Liver (tissue), 9 donors: Measurements from ENCODE around the gene LUC7L3. TPM values are rescaled to one million over a fixed set of nuclear protein-coding genes. Genes with fewer than 3 reads are reported as not detected.
"Not testable (repeated sequence)": the region's sequence is repeated elsewhere in the genome, so short reads cannot be mapped to it uniquely, and the experiment has no call there.

Experiments used
- DNase-seq: peaks from one replicate; pipeline ENCODE4 v3.0.0-alpha.2; 2017; ENCODE audit warnings: low spot score
- H3K27ac ChIP-seq, 2 donors: one replicate each; pipeline ENCODE4 v1.7.0; 2013; ENCODE audit warnings: inconsistent platforms in 2 of 2, low read length in 2 of 2, control low read depth in 1 of 2, low read depth in 1 of 2, mild to moderate bottlenecking in 1 of 2
- H3K27me3 ChIP-seq, 4 donors: one replicate each; pipeline versions ENCODE4 v1.6.1 to v1.7.0; 2013; ENCODE audit warnings: low read length in 3 of 4, inconsistent platforms in 1 of 4, mild to moderate bottlenecking in 1 of 4, moderate library complexity in 1 of 4; ENCODE audit not compliant: control insufficient read depth in 4 of 4, insufficient read depth in 4 of 4
- H3K36me3 ChIP-seq, 4 donors: one replicate each; pipeline versions ENCODE4 v1.6.1 to v1.7.0; 2013; ENCODE audit warnings: low read length in 3 of 4, mild to moderate bottlenecking in 3 of 4, low read depth in 1 of 4, moderate library complexity in 1 of 4; ENCODE audit not compliant: control insufficient read depth in 4 of 4, insufficient read depth in 3 of 4
- H3K4me1 ChIP-seq, 4 donors: one replicate each; pipeline versions ENCODE4 v1.6.1 to v1.7.0; 2013; ENCODE audit warnings: low read length in 3 of 4, mild to moderate bottlenecking in 3 of 4, moderate library complexity in 1 of 4; ENCODE audit not compliant: control insufficient read depth in 4 of 4, insufficient read depth in 4 of 4
- H3K4me3 ChIP-seq, 3 donors: one replicate each; pipeline versions ENCODE4 v1.6.1 to v1.7.0; 2013; ENCODE audit warnings: low read length in 3 of 3, control low read depth in 1 of 3, low read depth in 1 of 3, mild to moderate bottlenecking in 1 of 3
- H3K9ac ChIP-seq, 2 donors: one replicate each; pipeline ENCODE4 v1.7.0; 2013; ENCODE audit warnings: low read length in 2 of 2, mild to moderate bottlenecking in 2 of 2, moderate library complexity in 2 of 2, control low read depth in 1 of 2, low read depth in 1 of 2
- H3K9me3 ChIP-seq, 4 donors: one replicate each; pipeline versions ENCODE4 v1.6.1 to v1.7.0; 2013; ENCODE audit warnings: low read length in 3 of 4; ENCODE audit not compliant: control insufficient read depth in 4 of 4
- CTCF ChIP-seq: fragments of 150-350 bp; IDR thresholded peaks from 2 replicates; pipeline ENCODE4 v1.5.1; 2017; ENCODE audit warnings: improper control_type of control experiment, low read depth, low read length; ENCODE audit not compliant: missing input control
- EGR1 ChIP-seq, 2 donors: IDR thresholded peaks; 2 replicates each; pipeline ENCODE4 v1.6.1; 2016 to 2018; ENCODE audit warnings: antibody characterized with exemption in 2 of 2, low read depth in 2 of 2
- FOXA1 ChIP-seq: IDR thresholded peaks from 2 replicates; pipeline ENCODE4 v1.6.1; 2016; ENCODE audit warnings: antibody characterized with exemption
- GABPA ChIP-seq, 2 donors: IDR thresholded peaks in 1 of 2; conservative IDR thresholded peaks in 1 of 2; 2 replicates each; pipeline ENCODE4 v1.6.1; 2016; ENCODE audit warnings: antibody characterized with exemption in 2 of 2, mild to moderate bottlenecking in 1 of 2, moderate library complexity in 1 of 2
- HNF4A ChIP-seq, 2 donors: conservative IDR thresholded peaks; 2 replicates each; pipeline ENCODE4 v1.6.1; 2016; ENCODE audit warnings: antibody characterized with exemption in 2 of 2, mild to moderate bottlenecking in 2 of 2
- HNF4G ChIP-seq: IDR thresholded peaks from 2 replicates; pipeline ENCODE4 v1.6.1; 2016; ENCODE audit warnings: antibody characterized with exemption
- NR2F2 ChIP-seq: IDR thresholded peaks from 2 replicates; pipeline ENCODE4 v1.6.1; 2016; ENCODE audit warnings: antibody characterized with exemption
- RAD21 ChIP-seq, 2 donors: IDR thresholded peaks; 2 replicates each; pipeline ENCODE4 v1.6.1; 2016; ENCODE audit warnings: antibody characterized with exemption in 2 of 2, mild to moderate bottlenecking in 2 of 2
- RXRA ChIP-seq, 2 donors: IDR thresholded peaks; 2 replicates each; pipeline ENCODE4 v1.6.1; 2017 to 2018; ENCODE audit warnings: antibody characterized with exemption in 2 of 2, mild to moderate bottlenecking in 1 of 2
- YY1 ChIP-seq: IDR thresholded peaks from 2 replicates; pipeline ENCODE4 v1.6.1; 2016; ENCODE audit warnings: antibody characterized with exemption, mild to moderate bottlenecking
- ZBTB33 ChIP-seq: IDR thresholded peaks from 2 replicates; pipeline ENCODE4 v1.6.1; 2016; ENCODE audit warnings: antibody characterized with exemption
- WGBS: extraction: QIAGEN DNeasy Blood & Tissue Kit; methylation state at CpG from one replicate; pipeline ENCODE4 v1.1.7; 2013; 5-methylcytosine and 5-hydroxymethylcytosine counted together
- polyA plus RNA-seq, 2 donors: library from polyadenylated mRNA; stranded (reverse) in 1 of 2; unstranded in 1 of 2; fragments of 200-250 nt in 1 of 2; fragments of >200 nt in 1 of 2; fragmentation: Nextera tagmentation in 1 of 2; extraction: Ambion mirVana in 1 of 2; gene quantifications; one replicate each; pipeline versions ENCODE4 v1.2.1 to v1.2.3, GENCODE V29; 2013 to 2015
- total RNA-seq, 2 donors: library from RNA; depleted of rRNA; stranded (reverse); fragments of >200 nt; gene quantifications; one replicate each; pipeline ENCODE4 v1.2.3, GENCODE V29; 2014
- TF ChIP-seq, protein P1 (sequence below): IDR thresholded peaks from 2 replicates; pipeline ENCODE4 v1.6.1; 2016; ENCODE audit warnings: antibody characterized with exemption, mild to moderate bottlenecking
- TF ChIP-seq, protein P2 (sequence below): IDR thresholded peaks from 2 replicates; pipeline ENCODE4 v1.6.1; 2016; ENCODE audit warnings: antibody characterized with exemption
- TF ChIP-seq, protein P3 (sequence below): IDR thresholded peaks from 2 replicates; pipeline ENCODE4 v1.6.1; 2016; ENCODE audit warnings: antibody characterized with exemption
- donor health status: healthy.
- donor health status: healthy.
- donor health status: healthy.
- donor health status: healthy.
- donor health status: healthy.

LUC7L3 gene
- total and polyA plus RNA-seq, 4 donors: 15.5 to 126 (median 26.2) TPM

DNA sequence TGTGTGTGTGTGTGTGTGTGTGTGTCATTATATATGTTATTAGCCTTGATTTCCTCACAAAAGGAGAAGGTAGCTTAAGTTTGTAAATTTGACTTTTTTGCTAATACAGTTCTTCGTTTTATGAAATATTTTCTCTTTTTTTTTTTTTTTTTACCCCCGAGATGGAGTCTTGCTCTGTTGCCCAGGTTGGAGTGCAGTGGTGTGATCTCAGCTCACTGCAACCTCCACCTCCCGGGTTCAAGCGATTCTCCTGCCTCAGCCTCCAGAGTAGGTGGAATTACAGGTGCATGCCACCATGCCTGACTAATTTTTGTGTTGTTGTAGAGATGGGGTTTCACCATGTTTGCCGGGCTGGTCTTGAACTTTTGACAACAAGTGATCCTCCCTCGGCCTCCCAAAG, 5.2 kb downstream of the LUC7L3 start:
- 96% methylated on average over 6 of the region's 6 CpGs for WGBS
- not testable (repeated sequence) for H3K9ac ChIP-seq, H3K9me3 ChIP-seq, H3K27ac ChIP-seq, H3K27me3 ChIP-seq, DNase-seq, H3K4me3 ChIP-seq, H3K36me3 ChIP-seq
- H3K4me1 ChIP-seq: peaks cover 18 to 72% (median 61%) of the 10 kb centered on the region in 4 donors

- DNase-seq: no peak
- WGBS: 75% methylated on average over 12 of the region's 12 CpGs
- H3K36me3 ChIP-seq: peaks cover 0 to 3% (median 0%) of the 10 kb centered on the region in 4 donors
- H3K27ac ChIP-seq: no peak overlapping the region
- H3K9ac ChIP-seq: no peak overlapping the region
- peaks cover 18 to 67% (median 57%) of the 10 kb centered on the region in 4 donors for H3K4me1 ChIP-seq
- H3K9me3 ChIP-seq: no peaks in the 10 kb centered on the region
- TF ChIP-seq HNF4A (conservative IDR thresholded peaks at IDR 0.05): peak in 1 of 2 donors; percentile 27
- TF ChIP-seq, protein P1, sequence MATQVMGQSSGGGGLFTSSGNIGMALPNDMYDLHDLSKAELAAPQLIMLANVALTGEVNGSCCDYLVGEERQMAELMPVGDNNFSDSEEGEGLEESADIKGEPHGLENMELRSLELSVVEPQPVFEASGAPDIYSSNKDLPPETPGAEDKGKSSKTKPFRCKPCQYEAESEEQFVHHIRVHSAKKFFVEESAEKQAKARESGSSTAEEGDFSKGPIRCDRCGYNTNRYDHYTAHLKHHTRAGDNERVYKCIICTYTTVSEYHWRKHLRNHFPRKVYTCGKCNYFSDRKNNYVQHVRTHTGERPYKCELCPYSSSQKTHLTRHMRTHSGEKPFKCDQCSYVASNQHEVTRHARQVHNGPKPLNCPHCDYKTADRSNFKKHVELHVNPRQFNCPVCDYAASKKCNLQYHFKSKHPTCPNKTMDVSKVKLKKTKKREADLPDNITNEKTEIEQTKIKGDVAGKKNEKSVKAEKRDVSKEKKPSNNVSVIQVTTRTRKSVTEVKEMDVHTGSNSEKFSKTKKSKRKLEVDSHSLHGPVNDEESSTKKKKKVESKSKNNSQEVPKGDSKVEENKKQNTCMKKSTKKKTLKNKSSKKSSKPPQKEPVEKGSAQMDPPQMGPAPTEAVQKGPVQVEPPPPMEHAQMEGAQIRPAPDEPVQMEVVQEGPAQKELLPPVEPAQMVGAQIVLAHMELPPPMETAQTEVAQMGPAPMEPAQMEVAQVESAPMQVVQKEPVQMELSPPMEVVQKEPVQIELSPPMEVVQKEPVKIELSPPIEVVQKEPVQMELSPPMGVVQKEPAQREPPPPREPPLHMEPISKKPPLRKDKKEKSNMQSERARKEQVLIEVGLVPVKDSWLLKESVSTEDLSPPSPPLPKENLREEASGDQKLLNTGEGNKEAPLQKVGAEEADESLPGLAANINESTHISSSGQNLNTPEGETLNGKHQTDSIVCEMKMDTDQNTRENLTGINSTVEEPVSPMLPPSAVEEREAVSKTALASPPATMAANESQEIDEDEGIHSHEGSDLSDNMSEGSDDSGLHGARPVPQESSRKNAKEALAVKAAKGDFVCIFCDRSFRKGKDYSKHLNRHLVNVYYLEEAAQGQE: no peak
- no peak overlapping the region for H3K4me3 ChIP-seq
- H3K27me3 ChIP-seq: no peaks in the 10 kb centered on the region
These were observed 6.6 kb downstream of the LUC7L3 start for GRCh38 chr17:50725769-50726655.

DNA sequence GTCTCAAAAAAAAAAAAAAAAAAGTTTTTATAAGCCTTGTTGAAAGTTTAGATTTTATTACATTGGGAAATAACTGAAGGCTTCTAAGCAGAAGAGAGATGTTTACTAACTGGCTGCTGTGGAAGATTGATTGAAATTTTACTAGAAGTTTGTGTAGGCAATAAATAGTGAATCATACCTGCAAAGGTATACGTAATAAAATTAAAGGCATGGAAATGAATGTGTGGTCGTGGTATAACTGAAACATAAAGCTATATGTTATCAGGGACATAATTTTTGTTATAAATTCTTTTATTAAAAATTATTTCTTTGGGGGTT, 8.7 kb downstream of the LUC7L3 start:
- Histone ChIP-seq H3K9ac (no peak overlapping the region), H3K27me3 (no peaks in the 10 kb centered on the region), H3K4me1 (peaks cover 13 to 47% (median 42%) of the 10 kb centered on the region in 4 donors), H3K4me3 (no peak overlapping the region), H3K27ac (no peak overlapping the region), H3K36me3 (peaks cover 0 to 3% (median 0%) of the 10 kb centered on the region in 4 donors), H3K9me3 (no peaks in the 10 kb centered on the region)
- no peak for DNase-seq
- no peak for TF ChIP-seq HNF4G
- TF ChIP-seq ZBTB33: no peak
- TF ChIP-seq CTCF: no peak
- TF ChIP-seq YY1: no peak
- no peak for TF ChIP-seq GABPA (IDR thresholded peaks at IDR 0.05 in 1 of 2, conservative IDR thresholded peaks at IDR 0.05 in 1 of 2)
- no peak for TF ChIP-seq RXRA (IDR thresholded peaks at IDR 0.05)
- no peak for TF ChIP-seq HNF4A (conservative IDR thresholded peaks at IDR 0.05)
- no peak for TF ChIP-seq EGR1 (IDR thresholded peaks at IDR 0.05; ENCODE audit: low read depth in 2 of 2)
- no peak for TF ChIP-seq FOXA1
- TF ChIP-seq NR2F2: no peak
- TF ChIP-seq, protein P2, sequence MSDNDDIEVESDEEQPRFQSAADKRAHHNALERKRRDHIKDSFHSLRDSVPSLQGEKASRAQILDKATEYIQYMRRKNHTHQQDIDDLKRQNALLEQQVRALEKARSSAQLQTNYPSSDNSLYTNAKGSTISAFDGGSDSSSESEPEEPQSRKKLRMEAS: no peak
- TF ChIP-seq, protein P3, sequence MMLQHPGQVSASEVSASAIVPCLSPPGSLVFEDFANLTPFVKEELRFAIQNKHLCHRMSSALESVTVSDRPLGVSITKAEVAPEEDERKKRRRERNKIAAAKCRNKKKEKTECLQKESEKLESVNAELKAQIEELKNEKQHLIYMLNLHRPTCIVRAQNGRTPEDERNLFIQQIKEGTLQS: no peak
- no peak for TF ChIP-seq RAD21 (IDR thresholded peaks at IDR 0.05)
- WGBS: 50% methylated on average over 2 of the region's 2 CpGs
